BE2C (cell line): Measurements from ENCODE around the gene THADA.
A peak's percentile ranks its signal among the peaks of the same experiment; 100 is the strongest.

ENCODE experiments used
- DNase-seq: peaks from one replicate; pipeline ENCODE4 v3.0.0-alpha.2; 2020
- H3K27me3 ChIP-seq: fragments of 250-450 bp; sonication (Bioruptor Pico); 2 replicates; pipeline ENCODE4 v1.5.1; 2020; ENCODE audit warnings: mild to moderate bottlenecking
- H3K36me3 ChIP-seq: fragments of 250-450 bp; sonication (Bioruptor Pico); 2 replicates; pipeline ENCODE4 v1.5.1; 2020; ENCODE audit warnings: mild to moderate bottlenecking
- H3K4me1 ChIP-seq: fragments of 250-450 bp; sonication (Bioruptor Pico); 2 replicates; pipeline ENCODE4 v1.5.1; 2020
- H3K4me3 ChIP-seq: 2 replicates; pipeline ENCODE4 v1.5.1; 2011; ENCODE audit warnings: low read depth, low read length
- H3K9me3 ChIP-seq: fragments of 250-450 bp; sonication (Bioruptor Pico); 2 replicates; pipeline ENCODE4 v1.5.1; 2020
- CTCF ChIP-seq: IDR thresholded peaks from 2 replicates; pipeline ENCODE4 v1.5.1; 2012; ENCODE audit warnings: mild to moderate bottlenecking, low read depth, low read length

Gene THADA

GRCh38 chr2:43273529-43273928 lies 322.3 kb downstream of the THADA start:
- no peaks in the 10 kb centered on the region for H3K27me3 ChIP-seq
- no peaks in the 10 kb centered on the region for H3K9me3 ChIP-seq
- no peak for TF ChIP-seq CTCF
- H3K4me3 ChIP-seq, result no peak overlapping the region
- no peaks in the 10 kb centered on the region; the same call in 1 of the 2 replicates for H3K36me3 ChIP-seq
- peaks cover 44% of the 10 kb centered on the region for H3K4me1 ChIP-seq
- peak; percentile 40 for DNase-seq

GRCh38 chr2:43270930-43271615 lies 324.8 kb downstream of the THADA start:
- H3K4me3 ChIP-seq, result no peak overlapping the region
- 0 out of 2 replicates have a peak, but pooled peaks have one; percentile 17 for TF ChIP-seq CTCF
- H3K4me1 ChIP-seq, result peaks cover 47% of the 10 kb centered on the region

GRCh38 chr2:43270461-43270860 lies 325.4 kb downstream of the THADA start:
- Histone ChIP-seq H3K4me1 (peaks cover 41% of the 10 kb centered on the region), H3K36me3 (no peaks in the 10 kb centered on the region; the same call in 1 of the 2 replicates), H3K4me3 (no peak overlapping the region), H3K9me3 (no peaks in the 10 kb centered on the region), H3K27me3 (no peaks in the 10 kb centered on the region)
- DNase-seq, result no peak
- no peak for TF ChIP-seq CTCF

More at GRCh38 chr2:43270930-43271615, 324.8 kb downstream of the THADA start:
- no peaks in the 10 kb centered on the region for H3K27me3 ChIP-seq
- no peak for DNase-seq
- H3K36me3 ChIP-seq, result no peaks in the 10 kb centered on the region; the same call in 1 of the 2 replicates
- no peaks in the 10 kb centered on the region for H3K9me3 ChIP-seq

GRCh38 chr2:43269706-43270105 lies 326.1 kb downstream of the THADA start:
- no peak for DNase-seq
- Histone ChIP-seq H3K27me3 (no peaks in the 10 kb centered on the region), H3K36me3 (no peaks in the 10 kb centered on the region; the same call in 1 of the 2 replicates), H3K4me3 (no peak overlapping the region), H3K9me3 (no peaks in the 10 kb centered on the region), H3K4me1 (peaks cover 40% of the 10 kb centered on the region)
- no peak for TF ChIP-seq CTCF

- DNase-seq, result peak; percentile 79
- no peaks in the 10 kb centered on the region; the same call in 1 of the 2 replicates for H3K36me3 ChIP-seq
- peak; percentile 30; the same call in 1 of the 2 replicates for TF ChIP-seq CTCF
- no peaks in the 10 kb centered on the region for H3K9me3 ChIP-seq
- H3K27me3 ChIP-seq, result no peaks in the 10 kb centered on the region
- peaks cover 38% of the 10 kb centered on the region for H3K4me1 ChIP-seq
- H3K4me3 ChIP-seq, result no peak overlapping the region
These were observed 326.7 kb downstream of the THADA start for GRCh38 chr2:43269074-43269572.
